HG02981 (cell line): ENCODE data around the gene LZIC.
"Not testable (repeated sequence)": the region's sequence is repeated elsewhere in the genome, so short reads cannot be mapped to it uniquely, and the experiment has no call there.

Experiments
- ATAC-seq: cut with Tn5 transposase; IDR thresholded peaks from one replicate; pipeline ENCODE4 v1.9.1; 2021; ENCODE audit warnings: mild to moderate bottlenecking, moderate library complexity; ENCODE audit not compliant: unreplicated experiment

LZIC gene

DNA sequence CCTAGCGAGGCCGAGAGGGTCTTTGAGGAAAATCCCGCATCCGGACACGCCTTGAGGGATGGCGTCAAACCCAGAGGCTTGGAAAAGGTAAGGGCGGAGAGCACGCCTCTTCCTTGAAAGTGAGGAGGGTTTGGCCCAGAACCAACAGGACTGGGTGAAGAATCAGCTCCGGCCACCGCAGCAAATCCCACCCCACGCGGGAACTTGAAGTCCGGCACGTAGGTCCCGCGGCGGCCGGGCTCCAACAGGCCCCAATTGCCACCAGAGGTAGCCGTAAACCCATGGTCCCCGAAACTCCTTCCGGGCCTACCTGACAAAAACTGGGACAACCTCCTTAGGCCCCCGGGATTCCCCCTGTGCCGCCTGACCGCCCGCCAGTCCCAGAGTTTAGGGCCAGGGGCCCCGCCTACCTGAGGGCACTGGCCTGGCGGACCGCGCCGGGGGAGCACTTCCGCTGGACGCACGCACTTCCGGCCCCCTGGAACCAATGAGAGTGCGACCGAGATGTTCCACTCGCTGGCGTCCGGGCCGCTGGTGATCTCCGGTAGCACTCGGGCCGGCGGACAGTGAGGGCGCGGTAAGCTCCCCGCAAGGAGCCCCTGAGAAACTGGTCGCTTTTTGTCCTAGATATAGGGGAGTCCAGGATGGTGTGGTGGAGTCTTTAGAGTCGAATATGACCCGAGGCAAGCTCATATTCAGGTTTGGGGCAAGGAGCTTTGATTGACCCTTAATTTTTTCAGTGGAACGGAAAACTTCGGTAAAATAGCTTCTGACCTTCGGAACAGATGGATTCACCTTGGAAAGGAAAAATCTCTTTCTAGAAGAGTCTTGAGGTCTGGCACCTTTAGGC, at the start of gene LZIC, which contains the start of gene NMNAT1:
Gene LZIC, minus strand, starts transcription at position 453 of the 850 bp plus-strand sequence. CDS start 6,772 bp downstream, outside the sequence.
Gene NMNAT1, plus strand, starts transcription at position 537 of the 850 bp plus-strand sequence. CDS start 28,599 bp downstream, outside the sequence.
- ATAC-seq, result peak; percentile 88

DNA sequence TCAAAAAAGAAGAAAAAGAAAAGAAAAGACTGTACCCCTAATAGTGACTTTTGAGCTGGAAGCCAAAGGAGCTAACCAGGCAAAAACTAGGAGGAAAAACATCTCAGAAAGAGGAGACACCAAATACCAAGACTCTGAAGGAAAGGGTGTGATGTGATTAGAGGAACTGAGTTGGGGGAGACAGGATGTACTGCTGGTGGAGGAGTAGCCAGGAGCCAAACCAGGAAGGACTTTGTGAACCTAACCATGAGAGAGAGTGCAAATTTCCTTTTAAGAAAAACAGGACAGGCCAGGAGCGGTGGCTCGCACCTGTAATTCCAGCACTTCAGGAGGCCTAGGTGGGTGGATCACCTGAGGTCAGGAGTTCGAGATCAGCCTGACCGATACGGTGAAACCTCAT, 49.7 kb upstream of the LZIC start:
- ATAC-seq, result no peak

- ATAC-seq, result no peak
These were observed 47.8 kb upstream of the LZIC start for GRCh38 chr1:9990944-9991343.

DNA sequence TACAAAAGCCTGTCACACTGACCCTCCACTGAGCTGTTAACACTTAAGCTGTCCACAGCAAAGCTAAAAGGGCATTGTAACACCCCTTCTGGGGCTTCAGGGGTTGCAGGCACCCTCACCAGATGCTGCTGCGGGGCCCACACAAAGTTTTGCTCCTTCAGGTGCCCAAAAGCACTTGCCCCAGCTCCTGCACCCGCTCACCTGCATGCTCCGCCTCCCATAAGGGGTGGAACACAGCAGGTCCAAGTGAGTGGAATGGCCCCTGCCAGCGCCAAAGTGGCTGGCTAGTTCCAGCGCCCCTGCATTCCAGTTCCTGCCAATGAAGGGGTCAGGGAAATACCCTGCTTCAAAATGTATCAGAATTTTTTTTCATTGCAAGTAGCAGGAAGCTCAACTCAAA, 46.6 kb upstream of the LZIC start:
- no peak for ATAC-seq

DNA sequence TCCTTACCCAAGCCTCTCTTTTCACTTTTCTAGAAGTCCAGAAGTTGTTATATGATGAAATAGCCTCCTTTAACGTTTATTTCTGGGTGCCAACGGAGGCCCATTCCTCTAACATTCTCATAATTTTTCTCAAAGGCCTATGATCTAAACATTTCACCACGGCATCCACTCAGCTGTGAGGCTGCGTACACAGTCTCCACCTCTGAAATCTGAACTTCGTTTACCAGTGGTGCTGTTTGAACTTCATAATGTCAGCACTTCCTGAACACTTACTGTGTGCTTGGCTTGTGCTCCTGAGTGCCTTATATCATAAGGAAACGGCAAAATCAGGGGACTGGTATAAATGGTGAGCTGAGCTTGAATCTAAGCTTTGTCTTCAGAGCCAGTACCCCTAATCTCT, 41.8 kb upstream of the LZIC start:
- no peak for ATAC-seq

GRCh38 chr1:9984253-9984652, 41.1 kb upstream of the LZIC start:
- ATAC-seq, result no peak

- ATAC-seq, result no peak
These were observed 17.7 kb upstream of the LZIC start for GRCh38 chr1:9960706-9961562.

DNA sequence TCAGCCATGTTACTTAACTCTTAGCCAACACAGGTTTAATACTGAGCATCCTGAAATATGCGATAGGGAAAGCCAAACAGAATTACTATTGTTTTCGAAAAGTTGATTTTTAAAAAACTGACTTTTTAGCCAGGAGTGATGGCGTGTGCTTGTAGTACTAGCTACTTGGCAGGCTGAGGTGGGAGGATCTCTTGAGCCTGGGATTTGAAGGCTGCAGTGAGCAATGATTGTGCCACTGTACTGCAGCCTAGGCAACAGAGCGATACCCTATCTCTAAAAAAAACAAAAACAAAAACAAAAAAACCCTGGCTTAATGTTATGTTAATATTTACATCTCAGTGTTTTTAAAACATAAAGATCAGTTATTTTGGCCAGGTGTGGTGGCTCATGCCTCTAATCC, 16.8 kb upstream of the LZIC start:
- ATAC-seq, result no peak

DNA sequence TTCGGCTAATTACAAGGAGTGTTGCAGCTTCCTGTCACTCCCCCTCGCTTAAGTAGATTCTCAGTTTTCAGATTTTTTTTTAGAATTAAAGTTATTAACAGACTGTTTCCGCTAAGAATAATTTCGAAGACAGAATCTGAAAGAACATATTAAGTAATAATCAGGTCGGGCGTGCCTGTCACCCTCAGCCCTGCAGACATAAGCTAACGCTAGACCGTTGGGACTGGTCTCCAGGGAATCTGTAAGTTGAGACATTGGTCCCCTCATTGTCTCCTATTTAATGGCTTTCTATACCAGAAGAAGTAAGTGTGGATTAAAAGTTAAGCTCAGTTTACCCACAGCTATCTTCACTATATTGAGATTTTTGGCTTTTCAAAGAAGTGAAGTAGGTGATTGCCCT, 14.5 kb upstream of the LZIC start:
- no peak for ATAC-seq

DNA sequence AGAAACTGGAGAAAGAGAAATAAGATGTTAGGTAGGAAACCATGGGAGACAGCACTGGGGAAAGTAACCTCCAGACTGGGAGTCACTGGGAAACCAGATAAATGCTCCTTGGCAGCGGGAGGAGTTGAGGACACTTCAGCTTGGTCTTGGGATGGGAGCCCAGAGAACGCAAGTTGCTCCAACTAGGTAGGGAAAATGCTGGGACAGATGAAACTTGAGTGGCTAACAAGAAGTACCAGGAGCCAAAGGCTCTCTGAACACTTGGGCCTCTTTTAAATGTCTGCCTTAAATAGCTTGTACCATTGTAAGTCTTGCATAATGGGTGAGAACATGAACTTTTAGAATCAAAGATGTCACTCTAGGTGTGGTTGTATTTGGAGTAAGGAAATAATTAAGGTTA, 3.1 kb upstream of the LZIC start:
- ATAC-seq, result no peak

DNA sequence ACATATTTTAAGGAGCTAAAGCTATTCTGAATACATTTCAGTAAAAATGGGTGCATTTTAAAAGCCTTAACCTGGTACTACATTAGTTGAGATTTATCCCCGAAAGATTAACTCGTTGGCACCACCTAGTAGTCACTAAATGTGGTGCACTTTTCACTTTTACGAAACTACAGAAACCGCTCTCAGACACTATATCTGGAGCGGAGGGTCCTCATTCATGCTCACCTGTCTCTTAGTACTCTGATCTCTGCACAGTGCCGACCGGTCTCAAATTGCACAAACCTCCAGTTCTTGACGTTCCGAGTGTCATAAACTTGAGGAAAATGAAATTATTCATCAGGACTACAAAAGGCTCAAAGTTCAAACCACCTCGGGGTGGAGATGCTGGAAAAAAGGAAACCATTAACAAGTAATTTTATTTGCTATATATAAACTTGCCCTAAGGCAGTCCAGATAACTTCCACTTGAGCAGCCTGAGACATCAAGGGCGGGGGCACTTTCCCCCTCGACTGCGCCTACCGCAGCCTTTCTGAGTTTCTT, 722 bp downstream of the LZIC start:
- no peak for ATAC-seq

- no peak for ATAC-seq
These were observed 13.5 kb downstream of the LZIC start for GRCh38 chr1:9929431-9930385.

- no peak for ATAC-seq
These were observed 15.9 kb downstream of the LZIC start for GRCh38 chr1:9927259-9927658.

- no peak for ATAC-seq
These were observed 20.8 kb downstream of the LZIC start for GRCh38 chr1:9922342-9922741.

DNA sequence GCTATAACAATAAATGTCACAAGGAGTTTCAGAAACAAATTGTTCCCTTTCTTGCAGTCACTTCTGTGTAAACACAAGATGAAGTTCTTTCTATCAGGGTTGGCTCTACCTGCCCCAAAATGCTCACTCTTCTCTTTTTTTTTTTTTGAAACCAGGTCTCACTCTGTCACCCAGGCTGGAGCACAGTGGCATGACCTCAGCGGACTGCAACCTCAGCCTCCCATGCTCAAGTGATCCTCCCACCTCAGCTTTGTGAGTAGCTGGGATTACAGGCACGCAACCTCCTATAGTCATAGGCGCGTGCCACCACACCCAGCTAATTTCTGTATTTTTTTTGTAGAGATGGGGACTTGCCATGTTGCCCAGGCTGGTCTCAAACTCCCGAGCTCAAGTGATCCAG, 22.6 kb downstream of the LZIC start:
- ATAC-seq, result no peak

DNA sequence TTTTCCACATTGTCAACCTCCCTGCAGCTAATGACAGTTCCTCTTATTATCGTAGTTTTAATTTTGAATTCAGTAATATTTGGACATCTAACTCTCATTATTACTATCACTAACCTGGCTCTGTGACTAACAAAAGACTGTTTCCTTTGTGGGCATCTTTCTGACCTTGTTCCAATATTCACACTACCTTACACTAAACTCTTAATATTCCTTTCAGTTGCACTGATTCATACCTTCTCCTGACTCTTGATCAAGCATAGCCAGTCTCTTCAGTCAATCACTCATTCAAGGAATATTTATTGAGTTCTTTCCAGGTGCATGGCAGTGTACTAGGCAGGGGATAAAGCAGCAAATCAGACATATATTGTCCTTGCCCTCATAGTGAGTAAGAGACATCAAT, 25.3 kb downstream of the LZIC start:
- no peak for ATAC-seq

DNA sequence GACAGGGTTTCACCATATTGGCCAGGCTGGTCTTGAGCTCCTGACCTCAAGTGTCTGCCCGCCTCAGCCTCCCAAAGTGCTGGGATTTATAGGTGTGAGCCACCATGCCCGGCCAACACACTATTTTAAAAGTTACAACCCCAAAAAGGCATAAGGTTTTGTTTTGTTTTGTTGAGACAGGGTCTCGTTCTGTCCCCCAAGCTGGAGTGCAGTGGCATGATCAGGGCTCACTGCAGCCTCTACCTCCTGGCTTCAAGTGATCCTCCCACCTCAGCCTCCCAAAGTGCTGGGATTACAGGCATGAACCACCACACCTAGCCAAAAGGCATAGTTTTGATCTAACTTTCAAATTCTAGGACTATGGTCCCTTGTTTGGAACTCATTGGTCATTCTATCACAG, 25.7 kb downstream of the LZIC start:
- ATAC-seq, result not testable (repeated sequence)

DNA sequence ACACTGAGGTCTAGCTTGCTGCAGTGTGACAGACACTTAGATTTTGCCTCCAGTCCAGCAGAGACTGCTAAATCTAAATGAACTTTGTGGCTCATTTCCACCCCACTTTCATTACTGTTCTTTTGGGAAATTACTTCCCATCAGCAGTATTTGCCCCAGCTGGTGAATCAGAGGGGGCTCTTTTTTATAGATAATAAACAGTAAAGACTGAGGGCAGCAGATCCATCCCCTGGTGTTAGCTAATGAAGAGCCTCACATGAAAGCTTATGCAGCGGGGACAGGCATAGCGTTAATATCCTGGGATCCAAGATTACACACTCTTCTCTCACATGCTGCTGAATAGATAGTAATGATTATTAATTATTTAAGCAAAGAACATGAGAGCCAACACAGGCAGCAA, 26.7 kb downstream of the LZIC start:
- no peak for ATAC-seq

DNA sequence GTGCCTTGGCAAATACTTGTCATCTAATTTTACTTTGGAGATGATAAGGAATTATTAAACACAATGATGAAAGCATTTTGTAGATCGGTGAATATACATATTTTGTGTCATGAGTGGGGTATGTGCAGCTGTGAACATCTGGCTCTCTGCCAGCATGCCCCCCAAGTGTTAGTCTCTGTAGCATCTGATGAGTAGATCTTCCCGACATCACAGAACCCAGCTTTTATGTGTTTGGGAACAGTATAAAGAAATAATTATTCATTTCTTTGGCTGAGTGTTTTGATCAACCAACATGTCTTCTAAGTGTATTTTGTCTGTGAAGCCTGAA, 28.6 kb downstream of the LZIC start:
- no peak for ATAC-seq

DNA sequence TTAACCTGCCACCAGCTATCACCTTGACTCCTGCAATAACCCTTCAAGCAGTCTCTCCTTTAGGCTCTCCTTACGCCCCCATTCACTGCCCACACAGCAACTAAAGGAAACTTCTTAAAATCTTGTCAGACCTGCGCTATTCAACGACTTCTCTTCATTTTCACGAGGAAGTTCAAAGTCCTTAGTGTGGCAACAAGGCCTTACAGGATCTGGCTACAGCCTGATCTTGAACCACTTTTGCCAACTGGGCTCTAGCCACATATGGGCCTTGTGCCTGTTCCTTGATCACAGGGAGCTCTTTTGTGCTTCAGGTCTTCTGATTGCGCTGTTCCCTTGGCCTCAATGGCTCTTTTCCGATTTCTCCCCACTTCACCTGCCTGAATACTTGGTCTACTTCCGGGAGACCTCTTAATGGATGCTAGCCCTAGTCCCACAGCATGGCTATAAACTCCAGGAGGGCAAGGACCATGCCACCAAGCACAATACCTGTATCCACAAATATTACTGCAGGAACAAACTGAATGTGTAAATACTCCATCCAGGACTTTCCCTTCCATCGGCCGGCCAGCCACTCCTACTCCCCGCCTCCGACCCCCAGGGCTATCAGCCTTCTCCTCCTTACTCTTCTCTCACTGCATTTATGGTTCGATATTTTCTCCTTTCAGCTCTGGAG, 30.8 kb downstream of the LZIC start:
- ATAC-seq, result no peak
